Smooth muscle cell (in vitro differentiated cells): ENCODE data around the gene INHBC. TPM values are rescaled to one million over a fixed set of nuclear protein-coding genes. Genes with fewer than 3 reads are reported as not detected.

Experiments
- DNase-seq: peaks from one replicate; lab custom pipeline; 2025; ENCODE audit not compliant: unreplicated experiment; lab: John Stamatoyannopoulos, UW
- H2AFZ ChIP-seq: fragments of 200-600 bp; sonication (generic); 2 replicates; pipeline ENCODE4 v1.6.0; 2016; ENCODE audit warnings: antibody characterized with exemption, low read depth, mild to moderate bottlenecking
- H3F3A ChIP-seq: fragments of 200-600 bp; sonication (generic); 2 replicates; pipeline ENCODE4 v1.6.0; 2017; ENCODE audit warnings: antibody characterized with exemption, low read depth
- H3K27ac ChIP-seq: fragments of 200-600 bp; sonication (generic); 2 replicates; pipeline ENCODE4 v1.5.1; 2016; ENCODE audit warnings: low read depth, mild to moderate bottlenecking
- H3K27me3 ChIP-seq: fragments of 200-600 bp; sonication (generic); 2 replicates; pipeline ENCODE4 v1.6.1; 2016; ENCODE audit warnings: low read depth, mild to moderate bottlenecking
- H3K36me3 ChIP-seq: fragments of 200-600 bp; sonication (generic); 2 replicates; pipeline ENCODE4 v1.5.1; 2016; ENCODE audit warnings: low read depth
- H3K4me1 ChIP-seq: fragments of 200-600 bp; sonication (generic); 2 replicates; pipeline ENCODE4 v1.5.1; 2016; ENCODE audit warnings: low read depth
- H3K4me2 ChIP-seq: fragments of 200-600 bp; sonication (generic); 2 replicates; pipeline ENCODE4 v1.6.0; 2016; ENCODE audit warnings: mild to moderate bottlenecking
- H3K4me3 ChIP-seq: fragments of 200-600 bp; sonication (generic); 2 replicates; pipeline ENCODE4 v1.5.1; 2016; ENCODE audit warnings: mild to moderate bottlenecking
- H3K79me2 ChIP-seq: fragments of 200-600 bp; sonication (generic); 2 replicates; pipeline ENCODE4 v1.6.0; 2016; ENCODE audit warnings: low read depth, mild to moderate bottlenecking
- H3K9ac ChIP-seq: fragments of 200-600 bp; sonication (generic); 2 replicates; pipeline ENCODE4 v1.6.0; 2016; ENCODE audit warnings: low read depth
- H3K9me3 ChIP-seq: fragments of 200-600 bp; sonication (generic); replicated peaks from 2 replicates; pipeline ENCODE4 v1.5.1; 2016; ENCODE audit warnings: low read depth
- H4K20me1 ChIP-seq: fragments of 200-600 bp; sonication (generic); 2 replicates; pipeline ENCODE4 v1.6.0; 2016; ENCODE audit warnings: low read depth
- CTCF ChIP-seq: fragments of 200-600 bp; sonication (generic); IDR thresholded peaks from 2 replicates; pipeline ENCODE4 v1.5.1; 2017; ENCODE audit warnings: borderline replicate concordance, mild to moderate bottlenecking, antibody characterized with exemption; ENCODE audit not compliant: insufficient read depth, poor library complexity, severe bottlenecking
- WGBS: methylation state at CpG from one replicate; pipeline ENCODE4 v1.1.7; 2016; ENCODE audit warnings: low lambda C conversion rate; 5-methylcytosine and 5-hydroxymethylcytosine counted together
- polyA plus RNA-seq: library from polyadenylated mRNA; unstranded; fragments of >200 nt; fragmentation: Nextera tagmentation; extraction: Ambion mirVana; gene quantifications from 2 replicates; pipeline ENCODE4 v1.2.1, GENCODE V29; 2016
- total RNA-seq: library from RNA; depleted of rRNA; stranded (reverse); fragments of >200 nt; gene quantifications from 2 replicates; pipeline ENCODE4 v1.2.3, GENCODE V29; 2014

The INHBC gene
- total and polyA plus RNA-seq, 2 experiments from 2014 or later = 0.42 TPM; not detected in 1

- Histone ChIP-seq H3K36me3 (no peaks in the 10 kb centered on the region), H3K79me2 (peaks cover 34% of the 10 kb centered on the region), H3F3A (no peaks in the 10 kb centered on the region), H4K20me1 (no peaks in the 10 kb centered on the region), H3K4me1 (peaks cover 11% of the 10 kb centered on the region), H3K4me2 (peak overlapping the region; percentile 85), H3K9me3 (no peaks in the 10 kb centered on the region), H3K4me3 (peak overlapping the region; percentile 53), H3K9ac (peak overlapping the region; percentile 94), H3K27ac (peak overlapping the region; percentile 92), H3K27me3 (no peaks in the 10 kb centered on the region), H2AFZ (peak overlapping the region; percentile 31)
- DNase-seq = peak; percentile 54
- 2% methylated on average over 22 of the region's 74 CpGs for WGBS
- TF ChIP-seq CTCF = peak; percentile 14
Measured at GRCh38 chr12:57430112-57430930, 4.3 kb upstream of the INHBC start.

- Histone ChIP-seq H3K36me3 (no peaks in the 10 kb centered on the region), H3F3A (no peaks in the 10 kb centered on the region), H3K79me2 (peaks cover 30% of the 10 kb centered on the region), H3K4me3 (peak within 1 kb of the TSS; percentile 53), H2AFZ (peak within 1 kb of the TSS; percentile 92), H3K27ac (peak within 1 kb of the TSS; percentile 92), H3K27me3 (no peaks in the 10 kb centered on the region), H3K9ac (peak within 1 kb of the TSS; percentile 94), H4K20me1 (no peaks in the 10 kb centered on the region), H3K4me2 (peak within 1 kb of the TSS; percentile 85), H3K4me1 (peaks cover 11% of the 10 kb centered on the region), H3K9me3 (no peaks in the 10 kb centered on the region)
- DNase-seq = peak; percentile 74
- no peak for TF ChIP-seq CTCF
- 6% methylated on average over 41 of the region's 41 CpGs for WGBS
Measured at GRCh38 chr12:57430931-57431566, 3.5 kb upstream of the INHBC start, which contains the start of gene R3HDM2. R3HDM2 (minus strand) TSS chr12:57431043; CDS start chr12:57310428, 120,615 bp downstream.

- peak overlapping the region; percentile 92 for H2AFZ ChIP-seq
- H3F3A ChIP-seq = no peaks in the 10 kb centered on the region
Measured at GRCh38 chr12:57431654-57432188, 2.9 kb upstream of the INHBC start.

More at GRCh38 chr12:57431654-57432188, 2.9 kb upstream of the INHBC start:
- TF ChIP-seq CTCF = no peak
- Histone ChIP-seq H4K20me1 (no peaks in the 10 kb centered on the region), H3K27me3 (no peaks in the 10 kb centered on the region), H3K79me2 (peaks cover 23% of the 10 kb centered on the region), H3K4me1 (peaks cover 11% of the 10 kb centered on the region), H3K9me3 (no peaks in the 10 kb centered on the region), H3K36me3 (no peaks in the 10 kb centered on the region), H3K4me3 (peak overlapping the region; percentile 53), H3K27ac (peak overlapping the region; percentile 92), H3K9ac (peak overlapping the region; percentile 94), H3K4me2 (peak overlapping the region; percentile 85)
- 96% methylated on average over 11 of the region's 11 CpGs for WGBS
- DNase-seq = no peak
